ENCODE data around the gene SEC16B.

DNA sequence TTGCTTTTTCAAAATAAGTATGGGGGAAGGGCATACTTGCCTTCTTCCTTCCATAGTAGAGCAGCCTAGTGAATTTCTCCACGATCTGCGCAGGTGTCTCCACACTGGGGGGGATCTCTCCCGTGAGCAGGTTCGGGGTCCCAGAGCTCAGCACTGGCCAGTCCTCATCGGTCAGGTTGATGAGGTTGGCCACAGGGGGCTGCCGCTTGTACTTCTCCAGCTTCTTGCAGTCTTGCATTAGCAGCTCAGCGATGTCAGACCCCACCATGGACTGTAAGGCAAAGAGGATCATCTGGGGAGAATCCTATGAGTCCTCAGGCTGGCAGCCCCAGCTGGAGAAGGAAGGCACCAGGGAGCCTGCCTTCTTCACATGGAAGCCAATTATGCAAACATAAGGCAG lies 11.8 kb downstream of the SEC16B start:
- TF ChIP-seq POLR2A (IDR thresholded peaks at IDR 0.05), result no peak
- TF ChIP-seq, protein P1, sequence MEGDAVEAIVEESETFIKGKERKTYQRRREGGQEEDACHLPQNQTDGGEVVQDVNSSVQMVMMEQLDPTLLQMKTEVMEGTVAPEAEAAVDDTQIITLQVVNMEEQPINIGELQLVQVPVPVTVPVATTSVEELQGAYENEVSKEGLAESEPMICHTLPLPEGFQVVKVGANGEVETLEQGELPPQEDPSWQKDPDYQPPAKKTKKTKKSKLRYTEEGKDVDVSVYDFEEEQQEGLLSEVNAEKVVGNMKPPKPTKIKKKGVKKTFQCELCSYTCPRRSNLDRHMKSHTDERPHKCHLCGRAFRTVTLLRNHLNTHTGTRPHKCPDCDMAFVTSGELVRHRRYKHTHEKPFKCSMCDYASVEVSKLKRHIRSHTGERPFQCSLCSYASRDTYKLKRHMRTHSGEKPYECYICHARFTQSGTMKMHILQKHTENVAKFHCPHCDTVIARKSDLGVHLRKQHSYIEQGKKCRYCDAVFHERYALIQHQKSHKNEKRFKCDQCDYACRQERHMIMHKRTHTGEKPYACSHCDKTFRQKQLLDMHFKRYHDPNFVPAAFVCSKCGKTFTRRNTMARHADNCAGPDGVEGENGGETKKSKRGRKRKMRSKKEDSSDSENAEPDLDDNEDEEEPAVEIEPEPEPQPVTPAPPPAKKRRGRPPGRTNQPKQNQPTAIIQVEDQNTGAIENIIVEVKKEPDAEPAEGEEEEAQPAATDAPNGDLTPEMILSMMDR (IDR thresholded peaks at IDR 0.05), result no peak
